ENCODE results near the gene LOXHD1.

Gene LOXHD1

GRCh38 chr18:46574000-46574742, 82.8 kb downstream of the LOXHD1 start:
- no peak for DNase-seq

- no peak for DNase-seq
Observed at GRCh38 chr18:46573156-46573555, 83.9 kb downstream of the LOXHD1 start.

GRCh38 chr18:46571756-46572155, 85.3 kb downstream of the LOXHD1 start:
- DNase-seq = no peak

- DNase-seq = no peak
Observed at GRCh38 chr18:46570666-46571065, 86.4 kb downstream of the LOXHD1 start.

- DNase-seq = no peak
Observed at GRCh38 chr18:46570134-46570533, 86.9 kb downstream of the LOXHD1 start.

- no peak for DNase-seq
Observed at GRCh38 chr18:46569211-46569610, 87.8 kb downstream of the LOXHD1 start.

- no peak for DNase-seq
Observed at GRCh38 chr18:46567196-46567595, 89.8 kb downstream of the LOXHD1 start.

GRCh38 chr18:46566111-46566510, 90.9 kb downstream of the LOXHD1 start:
- DNase-seq = no peak

- no peak for DNase-seq
Observed at GRCh38 chr18:46565256-46565655, 91.8 kb downstream of the LOXHD1 start.

- no peak for DNase-seq
Observed at GRCh38 chr18:46563317-46563716, 93.7 kb downstream of the LOXHD1 start.

- DNase-seq = no peak
Observed at GRCh38 chr18:46562674-46563192, 94.3 kb downstream of the LOXHD1 start.

- DNase-seq = no peak
Observed at GRCh38 chr18:46560671-46561045, 96.4 kb downstream of the LOXHD1 start.

- no peak for DNase-seq
Observed at GRCh38 chr18:46559946-46560670, 96.9 kb downstream of the LOXHD1 start.

GRCh38 chr18:46559296-46559695, 97.7 kb downstream of the LOXHD1 start:
- no peak for DNase-seq

GRCh38 chr18:46556590-46557206, 100.3 kb downstream of the LOXHD1 start:
- no peak for DNase-seq

GRCh38 chr18:46555724-46556123, 101.3 kb downstream of the LOXHD1 start:
- DNase-seq = peak in 1 of 2 experiments; percentile 35

GRCh38 chr18:46555213-46555612, 101.8 kb downstream of the LOXHD1 start:
- DNase-seq = no peak

GRCh38 chr18:46554406-46555080, 102.5 kb downstream of the LOXHD1 start:
- DNase-seq = no peak

GRCh38 chr18:46550609-46551008, 106.4 kb downstream of the LOXHD1 start:
- no peak for DNase-seq

- DNase-seq = no peak
Observed at GRCh38 chr18:46547520-46547919, 109.5 kb downstream of the LOXHD1 start.

- DNase-seq = no peak
Observed at GRCh38 chr18:46546111-46546640, 110.8 kb downstream of the LOXHD1 start.

GRCh38 chr18:46542545-46542944, 114.5 kb downstream of the LOXHD1 start:
- DNase-seq = no peak

- DNase-seq = no peak
Observed at GRCh38 chr18:46541626-46542189, 115.3 kb downstream of the LOXHD1 start.
